ENCODE measurements around the gene RAB25.

RAB25 gene

GRCh38 chr1:156048663-156049258 lies 12.2 kb upstream of the RAB25 start:
- H3K4me3 ChIP-seq (ENCODE audit: low read length) = no peak overlapping the region
- no peaks in the 10 kb centered on the region for H3K9me2 ChIP-seq (replicated peaks; ENCODE audit: control insufficient read depth, low read length)
- H3K79me2 ChIP-seq (ENCODE audit: control insufficient read depth, low read length) = peaks cover 20% of the 10 kb centered on the region
- no peaks in the 10 kb centered on the region for H3K9me3 ChIP-seq (ENCODE audit: control insufficient read depth, insufficient read depth, low read length)
- H3K27me3 ChIP-seq (ENCODE audit: control insufficient read depth, low read length) = no peaks in the 10 kb centered on the region
- H3K4me2 ChIP-seq (ENCODE audit: low read length) = no peak overlapping the region
- H3K36me3 ChIP-seq (ENCODE audit: control insufficient read depth, low read length) = peaks cover 45% of the 10 kb centered on the region
- H4K20me1 ChIP-seq (ENCODE audit: control insufficient read depth, insufficient read depth, low read depth, low read length) = no peaks in the 10 kb centered on the region
- H3K27ac ChIP-seq (ENCODE audit: low read depth, low read length) = no peak overlapping the region
- TF ChIP-seq, protein P1, sequence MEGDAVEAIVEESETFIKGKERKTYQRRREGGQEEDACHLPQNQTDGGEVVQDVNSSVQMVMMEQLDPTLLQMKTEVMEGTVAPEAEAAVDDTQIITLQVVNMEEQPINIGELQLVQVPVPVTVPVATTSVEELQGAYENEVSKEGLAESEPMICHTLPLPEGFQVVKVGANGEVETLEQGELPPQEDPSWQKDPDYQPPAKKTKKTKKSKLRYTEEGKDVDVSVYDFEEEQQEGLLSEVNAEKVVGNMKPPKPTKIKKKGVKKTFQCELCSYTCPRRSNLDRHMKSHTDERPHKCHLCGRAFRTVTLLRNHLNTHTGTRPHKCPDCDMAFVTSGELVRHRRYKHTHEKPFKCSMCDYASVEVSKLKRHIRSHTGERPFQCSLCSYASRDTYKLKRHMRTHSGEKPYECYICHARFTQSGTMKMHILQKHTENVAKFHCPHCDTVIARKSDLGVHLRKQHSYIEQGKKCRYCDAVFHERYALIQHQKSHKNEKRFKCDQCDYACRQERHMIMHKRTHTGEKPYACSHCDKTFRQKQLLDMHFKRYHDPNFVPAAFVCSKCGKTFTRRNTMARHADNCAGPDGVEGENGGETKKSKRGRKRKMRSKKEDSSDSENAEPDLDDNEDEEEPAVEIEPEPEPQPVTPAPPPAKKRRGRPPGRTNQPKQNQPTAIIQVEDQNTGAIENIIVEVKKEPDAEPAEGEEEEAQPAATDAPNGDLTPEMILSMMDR (IDR thresholded peaks at IDR 0.05; ENCODE audit: low read depth, low read length, poor library complexity, severe bottlenecking) = no peak
- no peak for TF ChIP-seq EZH2phosphoT487 (IDR thresholded peaks at IDR 0.05; ENCODE audit: borderline replicate concordance, low read length)
- peaks cover 7% of the 10 kb centered on the region for H3K4me1 ChIP-seq (ENCODE audit: control insufficient read depth, low read length)
- no peaks in the 10 kb centered on the region for H3F3A ChIP-seq (ENCODE audit: control insufficient read depth, insufficient read depth)

DNA sequence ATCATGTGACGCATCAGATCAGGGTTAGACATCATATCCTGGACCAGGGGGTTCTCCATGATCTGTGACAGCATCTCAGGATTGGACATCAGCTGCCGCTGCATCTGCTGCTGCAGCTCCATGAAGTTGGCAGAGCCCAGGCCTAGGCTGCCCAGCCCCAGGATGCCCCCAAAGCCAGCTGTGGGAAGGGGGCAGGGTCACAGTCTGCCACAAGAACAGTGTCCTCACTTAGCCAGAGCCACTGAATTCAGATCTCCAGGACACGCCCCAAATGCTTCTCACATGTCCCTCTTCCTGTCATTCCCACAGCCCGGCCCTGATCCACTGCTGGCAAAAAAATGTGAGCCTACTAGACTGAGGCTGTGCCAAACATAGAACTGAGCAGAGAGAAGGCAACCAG lies 10.6 kb upstream of the RAB25 start:
- Histone ChIP-seq H3K79me2 (ENCODE audit: control insufficient read depth, low read length) (peaks cover 26% of the 10 kb centered on the region), H4K20me1 (ENCODE audit: control insufficient read depth, insufficient read depth, low read depth, low read length) (no peaks in the 10 kb centered on the region), H3K4me2 (ENCODE audit: low read length) (no peak overlapping the region), H3K4me1 (ENCODE audit: control insufficient read depth, low read length) (peaks cover 12% of the 10 kb centered on the region), H3K9me3 (ENCODE audit: control insufficient read depth, insufficient read depth, low read length) (no peaks in the 10 kb centered on the region), H3F3A (ENCODE audit: control insufficient read depth, insufficient read depth) (peaks cover 4% of the 10 kb centered on the region), H3K27ac (ENCODE audit: low read depth, low read length) (no peak overlapping the region), H3K4me3 (ENCODE audit: low read length) (no peak overlapping the region), H3K9me2 (replicated peaks; ENCODE audit: control insufficient read depth, low read length) (no peaks in the 10 kb centered on the region), H3K36me3 (ENCODE audit: control insufficient read depth, low read length) (peaks cover 35% of the 10 kb centered on the region), H3K27me3 (ENCODE audit: control insufficient read depth, low read length) (no peaks in the 10 kb centered on the region)
- no peak for TF ChIP-seq EZH2phosphoT487 (IDR thresholded peaks at IDR 0.05; ENCODE audit: borderline replicate concordance, low read length)
- TF ChIP-seq, protein P1 (IDR thresholded peaks at IDR 0.05; ENCODE audit: low read depth, low read length, poor library complexity, severe bottlenecking) = no peak

- Histone ChIP-seq H3K79me2 (ENCODE audit: control insufficient read depth, low read length) (peaks cover 32% of the 10 kb centered on the region), H3K4me3 (ENCODE audit: low read length) (no peak overlapping the region), H3K9me2 (replicated peaks; ENCODE audit: control insufficient read depth, low read length) (no peaks in the 10 kb centered on the region), H3K4me1 (ENCODE audit: control insufficient read depth, low read length) (peaks cover 19% of the 10 kb centered on the region), H3K27me3 (ENCODE audit: control insufficient read depth, low read length) (no peaks in the 10 kb centered on the region), H4K20me1 (ENCODE audit: control insufficient read depth, insufficient read depth, low read depth, low read length) (no peaks in the 10 kb centered on the region), H3K4me2 (ENCODE audit: low read length) (no peak overlapping the region), H3K27ac (ENCODE audit: low read depth, low read length) (no peak overlapping the region), H3F3A (ENCODE audit: control insufficient read depth, insufficient read depth) (peaks cover 4% of the 10 kb centered on the region), H3K36me3 (ENCODE audit: control insufficient read depth, low read length) (peaks cover 36% of the 10 kb centered on the region), H3K9me3 (ENCODE audit: control insufficient read depth, insufficient read depth, low read length) (no peaks in the 10 kb centered on the region)
- TF ChIP-seq EZH2phosphoT487 (IDR thresholded peaks at IDR 0.05; ENCODE audit: borderline replicate concordance, low read length) = no peak
- TF ChIP-seq, protein P1 (IDR thresholded peaks at IDR 0.05; ENCODE audit: low read depth, low read length, poor library complexity, severe bottlenecking) = no peak
Measured at GRCh38 chr1:156051011-156051725, 9.8 kb upstream of the RAB25 start.

All from DOHH2 (cell line).